ENCODE results near the gene ZNF398. TPM values are rescaled to one million over a fixed set of nuclear protein-coding genes. Genes with fewer than 3 reads are reported as not detected.

ZNF398 gene
- polyA plus RNA-seq, 1 donor = 7.4 TPM

DNA sequence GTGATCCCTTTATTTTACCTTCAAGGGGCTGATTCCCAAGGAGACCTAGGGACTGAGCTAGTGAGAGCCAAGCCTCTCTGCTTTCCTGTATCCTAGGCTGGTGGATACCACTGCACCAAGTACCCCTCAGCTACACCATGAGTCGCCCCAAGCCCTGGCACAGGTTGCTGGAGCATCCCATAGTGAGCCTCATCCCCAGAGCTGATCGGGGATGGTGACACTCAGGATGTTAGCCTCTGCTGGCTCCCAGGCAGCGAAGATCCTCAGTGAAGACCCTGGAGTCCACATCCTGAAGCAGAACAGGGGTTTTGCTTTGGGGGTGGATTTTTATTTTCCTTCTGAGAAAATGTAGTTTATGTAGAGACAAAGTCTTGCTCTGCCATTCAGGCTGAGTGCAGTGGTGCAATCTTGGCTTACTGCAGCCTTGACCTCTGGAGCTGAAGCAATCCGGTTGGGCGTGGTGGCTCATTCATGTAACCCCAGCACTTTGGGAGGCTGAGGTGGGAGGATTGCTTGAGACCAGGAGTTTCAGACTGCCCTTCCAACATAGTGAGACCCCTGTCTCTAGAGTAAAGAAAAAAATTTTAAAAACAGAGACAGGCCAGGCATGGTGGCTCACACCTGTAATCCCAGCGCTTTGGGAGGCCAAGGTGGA lies 79.7 kb downstream of the ZNF398 start:
- DNase-seq (ENCODE audit: low read depth) = no peak

DNA sequence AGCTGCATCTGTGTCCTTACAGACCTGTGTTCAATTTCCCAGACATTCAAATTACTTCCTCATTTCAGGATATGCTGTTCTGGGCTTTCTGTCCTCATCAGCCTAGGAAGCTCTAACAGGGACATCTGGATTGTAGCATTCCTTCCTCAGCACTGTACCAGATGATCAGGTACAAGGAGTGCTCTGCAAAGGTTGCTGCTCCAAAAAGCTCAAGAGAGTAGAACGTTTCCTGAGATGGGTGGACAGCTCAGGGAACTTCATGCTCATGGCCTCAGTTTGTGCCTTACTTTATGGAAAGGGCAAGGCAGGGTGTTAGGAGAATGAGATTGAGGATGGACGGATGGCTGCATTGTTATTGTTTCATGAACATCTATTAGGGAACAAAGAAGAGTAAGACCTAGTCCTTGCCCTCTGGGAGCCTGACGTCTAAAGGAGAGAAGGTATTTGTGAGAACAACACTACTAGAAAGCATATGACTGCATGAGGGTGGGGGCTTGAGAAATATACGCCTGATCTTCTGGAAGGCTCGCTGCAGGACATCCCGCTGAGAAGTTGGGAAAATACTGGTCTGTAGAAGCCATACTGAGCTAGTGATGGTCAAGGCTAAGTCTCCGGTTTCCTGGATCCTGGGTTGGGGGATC lies 81.7 kb downstream of the ZNF398 start:
- no peak for DNase-seq (ENCODE audit: low read depth)

DNA sequence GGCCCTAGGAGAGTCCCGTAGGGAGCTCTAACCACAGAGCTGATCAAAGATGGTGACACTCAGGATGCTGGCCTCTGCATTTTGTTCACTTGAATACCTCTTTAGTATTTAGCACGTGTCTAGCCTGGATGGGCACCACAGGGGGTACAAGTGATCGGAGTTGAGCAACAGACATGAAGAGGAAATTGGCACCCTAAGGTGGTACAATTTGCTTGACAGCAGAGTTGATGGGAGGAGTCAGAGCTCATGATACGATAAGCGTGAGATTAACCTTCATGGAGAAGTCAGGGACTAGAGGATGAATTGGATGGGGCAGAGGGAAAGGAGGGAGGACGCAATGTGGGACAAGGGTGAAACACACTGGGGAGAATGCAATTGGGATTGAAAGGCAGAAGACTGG lies 82.3 kb downstream of the ZNF398 start:
- DNase-seq (ENCODE audit: low read depth) = no peak

DNA sequence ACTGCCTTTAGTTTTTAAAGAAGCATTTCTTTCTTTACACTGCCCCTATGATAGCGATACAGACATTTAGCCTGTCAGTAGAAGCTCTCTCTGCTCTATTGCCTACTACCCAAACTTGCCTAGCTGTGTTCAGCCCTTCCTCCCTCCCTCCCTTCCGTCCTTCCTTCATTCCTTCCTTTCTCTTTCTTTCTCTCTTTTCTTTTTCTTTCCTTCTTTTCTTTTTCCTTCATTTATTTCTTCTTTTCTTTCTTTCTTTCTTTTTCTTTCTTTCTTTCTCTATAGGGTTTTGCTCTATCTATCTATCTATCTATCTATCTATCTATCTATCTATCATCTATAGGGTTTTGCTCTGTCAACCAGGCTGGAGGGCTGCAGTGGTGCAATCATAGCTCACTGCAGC lies 85.1 kb downstream of the ZNF398 start:
- no peak for DNase-seq (ENCODE audit: low read depth)

Other genes starting within 250 kb of the ZNF398 start
- gene PDIA4, start 118.9 kb upstream of the ZNF398 start, polyA plus RNA-seq (ENCODE audit: insufficient read length) = 52.7 TPM
- gene ZNF786, start 56.7 kb upstream of the ZNF398 start, polyA plus RNA-seq (ENCODE audit: insufficient read length) = 3.9 TPM
- 3.0 TPM for gene ZNF425, start 21.1 kb upstream of the ZNF398 start, polyA plus RNA-seq (ENCODE audit: insufficient read length)
- gene ZNF282, start 48.1 kb downstream of the ZNF398 start, polyA plus RNA-seq (ENCODE audit: insufficient read length) = 18.4 TPM
- gene ZNF212, start 92.2 kb downstream of the ZNF398 start, polyA plus RNA-seq (ENCODE audit: insufficient read length) = 10.1 TPM
- 14.0 TPM for gene ZNF783, start 114.7 kb downstream of the ZNF398 start, polyA plus RNA-seq (ENCODE audit: insufficient read length)

Measured in forelimb muscle (tissue), 1 donor.